Erythroblast (primary cell): ENCODE results near the gene SRSF12.

Source experiments
- GATA1 ChIP-seq: IDR thresholded peaks from 2 replicates; pipeline ENCODE4 v1.6.1; 2011; ENCODE audit warnings: low read depth, mild to moderate bottlenecking, control low read depth, low read length, moderate library complexity
- POLR2A ChIP-seq: IDR thresholded peaks from 2 replicates; pipeline ENCODE4 v1.6.1; 2011; ENCODE audit warnings: mild to moderate bottlenecking, low read length

- TF ChIP-seq POLR2A (no peak), GATA1 (no peak)
Measured at GRCh38 chr6:89145956-89146717, 28.3 kb upstream of the SRSF12 start, which contains the start of gene PM20D2.
